Upper lobe of right lung (tissue), 1 donor: ENCODE data around the gene CA10. TPM values are rescaled to one million over a fixed set of nuclear protein-coding genes. Genes with fewer than 3 reads are reported as not detected.

Experiments used
- ATAC-seq: fragments of 200-7000 bp; cut with Tn5 transposase; one replicate; pipeline ENCODE4 v1.9.1; 2020; ENCODE audit warnings: mild to moderate bottlenecking, moderate library complexity
- DNase-seq: peaks from one replicate; pipeline ENCODE4 v3.0.0-alpha.2; 2020
- H3K27ac ChIP-seq: fragments of 200-600 bp; one replicate; pipeline ENCODE4 v1.8.0; 2022
- H3K27me3 ChIP-seq: fragments of 200-600 bp; one replicate; pipeline ENCODE4 v1.8.0; 2022; ENCODE audit warnings: mild to moderate bottlenecking
- H3K36me3 ChIP-seq: fragments of 200-600 bp; one replicate; pipeline ENCODE4 v1.8.0; 2022
- H3K4me1 ChIP-seq: fragments of 200-600 bp; one replicate; pipeline ENCODE4 v1.8.0; 2022
- H3K4me3 ChIP-seq: fragments of 200-600 bp; one replicate; pipeline ENCODE4 v1.8.0; 2022; ENCODE audit warnings: mild to moderate bottlenecking
- H3K9me3 ChIP-seq: fragments of 200-600 bp; one replicate; pipeline ENCODE4 v1.8.0; 2022
- intact Hi-C: fragments of 100-400 bp; cut with DNase I; formaldehyde crosslinking; loops from one replicate; pipeline ENCODE4 v1.11.0; 2022
- total RNA-seq: library from RNA; stranded (reverse); fragmentation: NEBNext Ultra II Directional; extraction: Animal tissue kit (Norgen Biotek cat#: 25700); gene quantifications from one replicate; pipeline ENCODE4 v1.2.1, GENCODE V29; 2021
- TF ChIP-seq, protein P1 (sequence below): fragments of 200-600 bp; IDR thresholded peaks from one replicate; pipeline ENCODE4 v1.8.0; 2022; ENCODE audit warnings: antibody characterized with exemption
- donor health status: DM: no; HTN: yes; CAD: no; lungs with severe emphysema.

CA10 gene
- total RNA-seq, 1 donor from 2014 or later = not detected

DNA sequence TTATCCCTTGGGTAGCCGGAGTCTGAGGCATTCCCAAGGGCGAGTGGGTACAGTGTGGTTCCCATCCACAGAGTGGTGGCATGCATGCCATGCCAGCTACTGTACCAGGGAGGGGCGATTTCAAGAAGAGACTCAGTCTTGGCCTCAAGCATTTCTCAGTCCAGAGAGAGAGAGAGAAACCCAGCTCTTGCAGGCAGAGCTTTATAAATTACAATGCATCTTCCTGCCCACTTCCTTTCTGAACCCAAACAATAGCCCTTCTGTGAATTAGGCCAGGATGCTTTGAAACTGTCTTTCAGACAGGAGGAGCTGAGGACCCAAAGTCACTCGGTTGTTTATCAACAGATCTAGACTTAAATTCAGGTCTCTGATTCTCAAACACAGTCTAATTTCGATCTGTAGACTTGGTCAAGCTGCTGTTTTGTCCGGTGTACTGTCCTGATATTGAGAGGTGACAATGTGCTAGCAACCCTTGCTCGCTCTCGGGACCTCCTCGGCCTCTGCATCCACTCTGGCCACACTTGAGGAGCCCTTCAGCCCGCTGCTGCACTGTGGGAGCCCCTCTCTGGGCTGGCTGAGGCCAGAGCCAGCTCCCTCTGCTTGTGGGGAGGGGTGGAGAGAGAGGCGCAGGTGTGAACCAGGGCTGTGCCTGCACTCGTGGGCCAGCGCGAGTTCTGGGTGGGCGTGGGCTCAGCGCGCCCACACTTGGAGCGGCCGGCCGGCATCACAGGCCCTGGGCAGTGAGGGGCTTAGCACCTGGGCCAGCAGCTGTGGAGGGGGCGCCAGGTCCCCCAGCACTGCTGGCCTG lies 490.2 kb downstream of the CA10 start:
- Histone ChIP-seq H3K4me1 (no peaks in the 10 kb centered on the region), H3K27me3 (no peaks in the 10 kb centered on the region), H3K27ac (no peak overlapping the region), H3K36me3 (no peaks in the 10 kb centered on the region), H3K9me3 (no peaks in the 10 kb centered on the region), H3K4me3 (no peak overlapping the region)
- no peak for DNase-seq
- TF ChIP-seq, protein P1, sequence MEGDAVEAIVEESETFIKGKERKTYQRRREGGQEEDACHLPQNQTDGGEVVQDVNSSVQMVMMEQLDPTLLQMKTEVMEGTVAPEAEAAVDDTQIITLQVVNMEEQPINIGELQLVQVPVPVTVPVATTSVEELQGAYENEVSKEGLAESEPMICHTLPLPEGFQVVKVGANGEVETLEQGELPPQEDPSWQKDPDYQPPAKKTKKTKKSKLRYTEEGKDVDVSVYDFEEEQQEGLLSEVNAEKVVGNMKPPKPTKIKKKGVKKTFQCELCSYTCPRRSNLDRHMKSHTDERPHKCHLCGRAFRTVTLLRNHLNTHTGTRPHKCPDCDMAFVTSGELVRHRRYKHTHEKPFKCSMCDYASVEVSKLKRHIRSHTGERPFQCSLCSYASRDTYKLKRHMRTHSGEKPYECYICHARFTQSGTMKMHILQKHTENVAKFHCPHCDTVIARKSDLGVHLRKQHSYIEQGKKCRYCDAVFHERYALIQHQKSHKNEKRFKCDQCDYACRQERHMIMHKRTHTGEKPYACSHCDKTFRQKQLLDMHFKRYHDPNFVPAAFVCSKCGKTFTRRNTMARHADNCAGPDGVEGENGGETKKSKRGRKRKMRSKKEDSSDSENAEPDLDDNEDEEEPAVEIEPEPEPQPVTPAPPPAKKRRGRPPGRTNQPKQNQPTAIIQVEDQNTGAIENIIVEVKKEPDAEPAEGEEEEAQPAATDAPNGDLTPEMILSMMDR = no peak
- peak; percentile 10 for ATAC-seq
- intact Hi-C loops = no loop called here

DNA sequence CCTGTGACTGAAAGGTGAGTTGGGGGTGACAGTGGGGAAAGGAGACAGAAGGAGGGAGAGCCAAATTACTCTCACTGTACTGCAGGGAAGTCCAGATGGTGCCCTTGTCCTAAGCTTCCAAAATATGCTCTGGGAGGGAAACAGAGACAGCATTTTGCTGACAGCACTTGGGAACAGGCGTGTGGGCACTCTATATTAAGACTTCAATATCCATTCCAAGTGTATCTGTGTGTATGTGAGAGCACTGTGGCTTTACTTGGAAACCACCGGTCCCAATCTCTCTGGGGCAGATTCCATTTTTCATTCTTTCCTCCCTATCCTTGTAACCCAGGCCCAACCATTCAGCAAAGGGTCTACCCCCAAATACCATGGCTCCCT lies 490.8 kb downstream of the CA10 start:
- intact Hi-C loops = no loop called here
- Histone ChIP-seq H3K27ac (no peak overlapping the region), H3K36me3 (no peaks in the 10 kb centered on the region), H3K27me3 (no peaks in the 10 kb centered on the region), H3K9me3 (no peaks in the 10 kb centered on the region), H3K4me3 (no peak overlapping the region), H3K4me1 (no peaks in the 10 kb centered on the region)
- TF ChIP-seq, protein P1 = no peak
- DNase-seq = no peak
- ATAC-seq = no peak

DNA sequence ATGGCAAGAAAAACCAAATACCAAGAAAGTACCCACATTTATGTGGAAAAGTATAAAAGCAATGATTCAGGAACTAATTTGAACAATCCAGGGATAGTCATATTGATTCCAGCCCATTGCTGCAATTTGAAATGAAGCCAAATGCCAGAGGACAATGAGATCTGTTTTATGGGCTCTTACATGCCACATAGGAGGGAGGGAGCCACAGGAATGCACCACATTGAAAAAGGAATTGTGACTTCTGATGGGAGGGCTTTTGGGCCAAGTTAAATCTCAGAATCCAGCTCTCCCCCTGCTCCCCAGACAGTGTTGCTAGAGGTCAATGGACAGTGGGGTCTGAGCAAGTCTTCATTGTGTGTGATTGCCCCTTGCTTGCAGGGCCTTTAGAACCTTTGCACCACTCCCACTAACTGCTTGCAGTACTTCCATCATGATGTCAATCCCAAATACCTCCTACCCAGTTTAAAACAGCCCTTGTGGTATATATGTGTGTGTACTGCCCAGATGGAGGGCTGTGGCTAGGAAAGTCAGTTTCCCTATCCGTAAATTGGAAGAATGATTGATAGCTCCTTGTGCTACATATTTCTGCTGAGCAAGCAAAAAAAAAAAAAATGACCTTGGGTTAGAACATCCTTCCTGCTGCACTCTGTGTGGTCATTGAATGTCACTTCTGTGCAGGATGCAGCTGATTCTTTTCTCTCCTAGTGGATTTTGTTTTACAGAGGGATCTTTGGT lies 491.4 kb downstream of the CA10 start:
- no peak for DNase-seq

DNA sequence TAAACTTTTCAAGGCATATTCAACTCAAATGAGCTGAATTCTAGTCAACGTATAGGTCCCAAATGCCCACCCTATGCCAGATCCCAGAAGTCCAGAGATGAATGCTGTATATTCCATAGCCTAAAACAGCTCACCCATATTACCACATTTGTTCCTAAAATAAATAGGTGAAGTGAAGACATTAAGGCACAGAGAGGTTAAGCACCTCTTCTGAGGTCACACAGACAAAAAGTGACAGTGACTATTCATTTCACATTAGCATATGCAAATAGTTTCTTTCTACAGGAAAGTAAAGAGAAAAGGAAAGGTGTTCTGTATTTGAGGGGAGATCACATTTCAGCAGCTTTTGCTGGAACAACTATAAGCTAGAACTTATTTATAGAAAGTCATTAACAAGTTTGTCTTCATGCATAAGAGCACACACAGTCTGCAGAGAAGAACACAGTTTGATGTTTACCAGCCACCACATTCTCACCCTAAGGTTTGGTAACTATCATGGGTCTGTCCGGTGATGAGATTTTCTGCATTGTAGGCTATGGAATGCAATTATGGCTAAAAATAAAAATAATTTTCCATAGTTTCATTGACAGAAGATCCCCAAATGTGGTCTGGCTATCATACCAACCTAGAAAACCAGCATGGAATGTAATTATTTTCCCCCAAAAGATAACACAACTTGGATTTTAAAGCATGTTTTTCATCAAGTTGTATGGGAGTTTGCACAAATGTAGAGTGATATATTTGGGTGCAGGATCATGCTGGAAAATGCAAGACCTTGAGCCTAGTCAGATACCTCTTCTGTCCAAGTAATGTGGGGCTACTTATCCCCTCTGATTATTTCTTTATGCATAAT lies 496.1 kb downstream of the CA10 start:
- Histone ChIP-seq H3K4me3 (no peak overlapping the region), H3K9me3 (no peaks in the 10 kb centered on the region), H3K4me1 (no peaks in the 10 kb centered on the region), H3K27ac (no peak overlapping the region), H3K36me3 (no peaks in the 10 kb centered on the region), H3K27me3 (no peaks in the 10 kb centered on the region)
- TF ChIP-seq, protein P1 = no peak
- no peak for DNase-seq
- intact Hi-C loops = no loop called here
- ATAC-seq = no peak

More for the DNA sequence above, 491.4 kb downstream of the CA10 start:
- Histone ChIP-seq H3K27me3 (no peaks in the 10 kb centered on the region), H3K36me3 (no peaks in the 10 kb centered on the region), H3K9me3 (no peaks in the 10 kb centered on the region), H3K27ac (no peak overlapping the region), H3K4me1 (no peaks in the 10 kb centered on the region), H3K4me3 (no peak overlapping the region)
- intact Hi-C loops = no loop called here
- TF ChIP-seq, protein P1 = no peak
- ATAC-seq = no peak

DNA sequence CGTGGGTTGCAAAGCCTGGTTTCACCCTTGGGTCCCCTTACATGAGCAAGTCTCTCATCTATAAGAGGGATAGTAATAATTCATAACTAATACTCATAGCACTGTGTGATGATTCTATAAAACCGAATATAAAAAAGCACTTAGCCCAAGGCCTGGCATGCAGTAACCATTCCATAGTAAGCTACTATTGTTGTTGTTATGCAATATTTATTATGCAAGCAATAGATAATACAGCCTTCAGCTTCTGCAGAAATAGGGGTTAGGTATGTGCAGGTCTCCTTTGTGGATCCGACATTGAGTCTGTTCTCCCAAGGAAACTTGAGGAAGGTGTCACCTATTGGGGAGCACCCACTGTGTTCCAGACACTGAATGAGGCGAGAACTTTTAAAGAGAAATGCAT lies 497.1 kb downstream of the CA10 start:
- no peaks in the 10 kb centered on the region for H3K36me3 ChIP-seq
- intact Hi-C loops = no loop called here
- no peak overlapping the region for H3K4me3 ChIP-seq
- ATAC-seq (no peak), DNase-seq (no peak)
- H3K27ac ChIP-seq = no peak overlapping the region
- TF ChIP-seq, protein P1 = no peak
- no peaks in the 10 kb centered on the region for H3K4me1 ChIP-seq
- no peaks in the 10 kb centered on the region for H3K9me3 ChIP-seq
- no peaks in the 10 kb centered on the region for H3K27me3 ChIP-seq
